IPS-15b (cell line): ENCODE results near the gene GPR15LG.
A peak's percentile ranks its signal among the peaks of the same experiment; 100 is the strongest.

Experiments used
- H3K27me3 ChIP-seq: one replicate; pipeline ENCODE4 v1.6.1; 2013; ENCODE audit warnings: low read length; ENCODE audit not compliant: control insufficient read depth, insufficient read depth
- H3K36me3 ChIP-seq: one replicate; pipeline ENCODE4 v1.6.1; 2013; ENCODE audit warnings: low read length; ENCODE audit not compliant: control insufficient read depth, insufficient read depth
- H3K4me1 ChIP-seq: one replicate; pipeline ENCODE4 v1.6.1; 2013; ENCODE audit warnings: mild to moderate bottlenecking, low read length; ENCODE audit not compliant: control insufficient read depth, insufficient read depth
- H3K4me3 ChIP-seq: one replicate; pipeline ENCODE4 v1.5.1; 2013; ENCODE audit warnings: low read depth, low read length
- H3K9ac ChIP-seq: one replicate; pipeline ENCODE4 v1.6.1; 2013; ENCODE audit warnings: low read depth, mild to moderate bottlenecking, low read length
- H3K9me3 ChIP-seq: one replicate; pipeline ENCODE4 v1.6.1; 2013; ENCODE audit warnings: mild to moderate bottlenecking, low read length; ENCODE audit not compliant: control insufficient read depth, insufficient read depth

GPR15LG gene

GRCh38 chr10:84208023-84208422 lies 34.4 kb downstream of the GPR15LG start:
- H3K9me3 ChIP-seq: no peaks in the 10 kb centered on the region
- no peaks in the 10 kb centered on the region for H3K4me1 ChIP-seq
- H3K9ac ChIP-seq: no peak overlapping the region
- H3K36me3 ChIP-seq: no peaks in the 10 kb centered on the region
- no peak overlapping the region for H3K4me3 ChIP-seq
- H3K27me3 ChIP-seq: no peaks in the 10 kb centered on the region

DNA sequence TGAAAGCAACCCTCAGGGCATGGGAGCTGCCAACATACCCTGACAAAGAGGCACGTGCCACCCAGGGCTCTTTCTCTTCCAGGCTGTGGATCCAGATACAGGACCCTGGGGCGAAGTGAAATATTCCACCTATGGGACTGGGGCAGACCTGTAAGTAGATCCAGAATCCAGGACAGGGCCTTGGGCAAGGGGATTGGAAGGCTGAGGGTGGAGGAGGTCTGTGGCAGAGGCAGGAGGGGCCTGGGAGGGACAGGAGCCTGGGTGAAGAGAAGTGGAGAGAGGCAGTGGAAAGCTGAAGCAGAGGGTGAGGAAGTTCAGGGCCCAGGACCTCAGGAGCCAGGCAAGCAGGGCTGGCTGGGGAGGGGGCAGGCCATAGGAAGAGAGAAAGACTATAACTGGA lies 38.0 kb downstream of the GPR15LG start:
- Histone ChIP-seq H3K27me3 (peaks cover 2% of the 10 kb centered on the region), H3K36me3 (no peaks in the 10 kb centered on the region), H3K9me3 (no peaks in the 10 kb centered on the region), H3K4me1 (no peaks in the 10 kb centered on the region), H3K9ac (no peak overlapping the region), H3K4me3 (no peak overlapping the region)

- Histone ChIP-seq H3K36me3 (no peaks in the 10 kb centered on the region), H3K27me3 (peaks cover 2% of the 10 kb centered on the region), H3K4me1 (no peaks in the 10 kb centered on the region), H3K9me3 (no peaks in the 10 kb centered on the region), H3K9ac (no peak overlapping the region), H3K4me3 (no peak overlapping the region)
Measured at GRCh38 chr10:84212014-84212413, 38.4 kb downstream of the GPR15LG start.

DNA sequence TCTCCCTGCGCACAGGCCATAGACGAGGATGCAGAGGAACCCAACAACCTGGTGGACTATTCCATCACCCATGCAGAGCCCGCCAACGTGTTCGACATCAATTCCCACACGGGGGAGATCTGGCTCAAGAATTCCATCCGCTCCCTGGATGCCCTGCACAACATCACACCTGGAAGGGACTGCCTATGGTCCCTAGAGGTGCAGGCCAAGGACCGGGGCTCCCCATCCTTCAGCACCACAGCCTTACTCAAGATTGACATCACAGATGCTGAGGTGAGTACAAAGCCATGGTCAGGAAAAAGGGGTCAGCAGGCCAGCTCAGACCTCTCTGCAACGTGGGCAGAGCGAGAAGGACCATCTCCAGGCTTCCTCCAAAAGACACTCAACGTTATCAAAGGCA lies 39.5 kb downstream of the GPR15LG start:
- Histone ChIP-seq H3K36me3 (no peaks in the 10 kb centered on the region), H3K9me3 (no peaks in the 10 kb centered on the region), H3K9ac (no peak overlapping the region), H3K4me3 (no peak overlapping the region), H3K27me3 (peaks cover 2% of the 10 kb centered on the region), H3K4me1 (no peaks in the 10 kb centered on the region)

DNA sequence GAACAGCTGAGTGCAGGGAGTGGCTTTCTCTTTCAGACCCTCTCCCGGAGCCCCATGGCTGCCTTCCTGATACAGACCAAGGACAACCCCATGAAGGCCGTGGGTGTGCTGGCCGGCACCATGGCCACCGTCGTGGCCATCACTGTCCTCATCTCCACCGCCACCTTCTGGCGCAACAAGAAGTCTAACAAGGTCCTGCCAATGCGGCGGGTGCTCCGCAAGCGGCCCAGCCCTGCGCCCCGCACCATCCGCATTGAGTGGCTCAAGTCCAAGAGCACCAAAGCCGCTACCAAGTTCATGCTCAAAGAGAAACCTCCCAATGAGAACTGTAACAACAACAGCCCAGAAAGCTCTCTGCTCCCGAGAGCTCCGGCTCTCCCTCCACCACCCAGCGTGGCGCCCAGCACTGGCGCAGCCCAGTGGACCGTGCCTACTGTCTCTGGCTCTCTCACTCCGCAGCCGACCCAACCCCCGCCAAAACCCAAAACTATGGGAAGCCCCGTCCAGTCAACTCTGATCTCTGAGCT lies 40.5 kb downstream of the GPR15LG start:
- Histone ChIP-seq H3K4me3 (peak overlapping the region; percentile 18), H3K9me3 (no peaks in the 10 kb centered on the region), H3K4me1 (no peaks in the 10 kb centered on the region), H3K36me3 (no peaks in the 10 kb centered on the region), H3K9ac (no peak overlapping the region), H3K27me3 (peaks cover 2% of the 10 kb centered on the region)

DNA sequence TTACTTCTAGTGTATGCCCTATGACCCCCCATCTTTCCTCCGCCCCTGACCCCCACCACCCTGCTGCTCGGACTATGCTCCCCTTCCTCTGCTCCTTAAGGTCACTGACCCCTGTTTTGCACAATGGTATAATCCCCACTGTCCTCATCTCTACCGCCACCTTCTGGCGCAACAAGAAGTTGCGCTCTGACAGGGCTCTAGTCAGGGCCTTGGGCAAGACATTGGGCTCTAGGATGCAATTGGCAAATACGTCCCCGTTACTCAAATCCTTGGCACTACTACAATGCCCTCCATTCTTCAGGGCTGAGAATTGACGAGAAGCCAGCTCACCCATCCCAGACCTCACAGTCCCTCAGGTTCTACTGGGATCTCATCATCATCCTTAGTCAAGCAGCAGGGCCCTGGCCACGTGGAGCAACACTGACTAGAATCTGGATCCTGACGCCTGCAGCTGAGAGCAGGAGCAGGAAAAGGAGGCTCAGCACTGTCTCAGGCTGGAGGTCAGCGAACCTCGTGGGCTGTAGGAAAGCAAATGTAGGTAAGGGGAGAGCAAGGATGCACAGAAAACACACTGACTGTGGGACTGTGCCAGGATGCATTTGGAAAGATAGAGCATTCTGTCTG lies 41.1 kb downstream of the GPR15LG start:
- Histone ChIP-seq H3K4me3 (peak overlapping the region; percentile 18), H3K4me1 (no peaks in the 10 kb centered on the region), H3K27me3 (peaks cover 2% of the 10 kb centered on the region), H3K36me3 (no peaks in the 10 kb centered on the region), H3K9me3 (no peaks in the 10 kb centered on the region), H3K9ac (no peak overlapping the region)

- H3K4me3 ChIP-seq: no peak overlapping the region
- no peaks in the 10 kb centered on the region for H3K9me3 ChIP-seq
- no peaks in the 10 kb centered on the region for H3K36me3 ChIP-seq
- no peak overlapping the region for H3K9ac ChIP-seq
- H3K4me1 ChIP-seq: no peaks in the 10 kb centered on the region
- peaks cover 2% of the 10 kb centered on the region for H3K27me3 ChIP-seq
Measured at GRCh38 chr10:84216834-84217233, 43.2 kb downstream of the GPR15LG start.

DNA sequence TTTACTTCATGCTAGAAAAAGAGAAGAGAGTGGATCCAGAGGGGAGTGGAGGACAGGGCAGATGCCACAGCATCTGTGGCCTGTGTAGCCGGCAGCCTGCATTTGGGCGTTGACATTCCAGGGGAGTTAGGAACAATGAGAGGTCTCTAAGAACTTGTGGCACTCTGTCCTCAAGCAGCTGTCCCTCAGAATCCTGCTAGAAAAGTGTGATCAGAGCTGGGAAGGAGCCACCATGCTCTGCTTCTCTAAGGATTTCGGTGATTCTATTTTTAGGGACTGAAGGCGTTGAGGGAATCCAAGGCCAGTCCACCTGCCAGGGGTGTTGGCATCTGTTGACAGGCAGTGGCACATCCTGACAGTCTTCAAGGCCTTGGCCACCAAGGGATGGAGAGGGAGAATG lies 44.1 kb downstream of the GPR15LG start:
- Histone ChIP-seq H3K36me3 (no peaks in the 10 kb centered on the region), H3K4me1 (no peaks in the 10 kb centered on the region), H3K9me3 (no peaks in the 10 kb centered on the region), H3K9ac (no peak overlapping the region), H3K4me3 (no peak overlapping the region), H3K27me3 (peaks cover 2% of the 10 kb centered on the region)

- Histone ChIP-seq H3K9ac (no peak overlapping the region), H3K36me3 (no peaks in the 10 kb centered on the region), H3K27me3 (no peaks in the 10 kb centered on the region), H3K9me3 (no peaks in the 10 kb centered on the region), H3K4me3 (no peak overlapping the region), H3K4me1 (no peaks in the 10 kb centered on the region)
Measured at GRCh38 chr10:84221916-84222315, 48.3 kb downstream of the GPR15LG start.

DNA sequence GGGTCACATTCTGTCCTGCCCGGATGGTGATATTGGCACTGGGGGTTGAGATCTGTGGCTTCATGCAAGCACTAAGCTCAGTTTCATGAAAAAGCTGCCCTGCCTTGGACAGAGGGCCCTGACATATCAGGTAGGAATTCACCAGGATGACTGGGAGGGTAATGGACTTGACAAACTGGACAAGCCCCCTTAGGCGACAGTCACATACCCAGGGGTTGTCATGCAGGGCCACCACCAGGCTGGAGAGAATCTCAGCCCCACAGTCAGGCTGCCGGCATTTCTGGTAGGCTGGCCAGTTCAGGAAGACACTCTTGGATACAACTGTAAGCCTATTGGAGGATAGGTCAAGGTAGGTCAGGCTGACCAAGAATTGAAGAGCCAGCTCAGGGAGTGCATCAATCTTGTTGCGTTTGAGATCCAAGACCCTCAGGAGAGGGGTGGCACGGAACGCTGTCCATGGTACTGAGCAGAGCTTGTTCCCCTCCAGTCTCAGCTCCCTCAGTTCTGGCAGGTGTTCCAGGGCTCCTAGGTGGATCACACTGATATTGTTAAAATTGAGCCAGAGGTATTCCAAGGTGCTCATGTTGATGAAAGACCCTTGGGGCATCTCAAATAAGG lies 50.9 kb downstream of the GPR15LG start:
- H3K4me3 ChIP-seq: no peak overlapping the region
- H3K27me3 ChIP-seq: no peaks in the 10 kb centered on the region
- no peak overlapping the region for H3K9ac ChIP-seq
- no peaks in the 10 kb centered on the region for H3K9me3 ChIP-seq
- no peaks in the 10 kb centered on the region for H3K36me3 ChIP-seq
- no peaks in the 10 kb centered on the region for H3K4me1 ChIP-seq

DNA sequence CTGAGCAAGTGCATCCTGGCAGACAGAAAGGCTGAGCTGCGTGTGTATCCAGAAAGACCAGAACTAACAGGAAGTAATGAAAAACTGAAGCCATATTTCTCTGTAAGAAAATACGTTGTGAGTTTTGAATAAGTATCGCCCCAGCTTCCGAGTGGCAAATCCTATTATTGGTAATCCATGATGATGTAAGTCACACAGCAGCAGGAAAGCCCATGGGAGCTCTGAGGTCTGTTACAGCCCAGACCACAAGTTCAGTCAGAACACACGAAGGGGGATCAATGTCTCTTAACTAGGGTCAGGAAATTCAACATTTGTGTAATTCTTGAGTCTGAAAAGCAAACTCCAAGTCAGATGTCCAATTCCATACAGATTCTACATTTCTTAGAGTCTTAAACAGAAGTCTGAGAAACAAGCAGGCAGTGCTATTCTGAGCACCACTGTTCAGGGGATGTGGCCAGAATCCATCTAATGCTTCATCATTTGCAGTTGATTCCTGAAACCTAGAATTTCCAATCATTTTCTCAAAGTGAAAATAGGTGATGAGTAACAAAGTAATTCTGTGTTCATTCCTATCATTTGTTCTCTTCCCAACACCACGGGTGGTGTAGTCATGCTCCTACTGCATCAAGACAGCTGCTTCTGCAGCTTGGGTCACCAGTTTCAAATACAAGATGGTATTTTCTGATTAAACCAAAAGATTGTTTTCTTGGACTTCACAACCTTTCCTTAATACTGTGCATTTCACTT lies 52.0 kb downstream of the GPR15LG start, which contains the start of gene LRIT2:
TSS of gene LRIT2 (minus strand) at position 118 of the 747 bp plus-strand sequence. CDS start at position 94, 24 bp downstream.
- Histone ChIP-seq H3K4me1 (no peaks in the 10 kb centered on the region), H3K4me3 (no peak within 1 kb of the TSS), H3K9ac (no peak within 1 kb of the TSS), H3K9me3 (no peaks in the 10 kb centered on the region), H3K27me3 (no peaks in the 10 kb centered on the region), H3K36me3 (no peaks in the 10 kb centered on the region)

DNA sequence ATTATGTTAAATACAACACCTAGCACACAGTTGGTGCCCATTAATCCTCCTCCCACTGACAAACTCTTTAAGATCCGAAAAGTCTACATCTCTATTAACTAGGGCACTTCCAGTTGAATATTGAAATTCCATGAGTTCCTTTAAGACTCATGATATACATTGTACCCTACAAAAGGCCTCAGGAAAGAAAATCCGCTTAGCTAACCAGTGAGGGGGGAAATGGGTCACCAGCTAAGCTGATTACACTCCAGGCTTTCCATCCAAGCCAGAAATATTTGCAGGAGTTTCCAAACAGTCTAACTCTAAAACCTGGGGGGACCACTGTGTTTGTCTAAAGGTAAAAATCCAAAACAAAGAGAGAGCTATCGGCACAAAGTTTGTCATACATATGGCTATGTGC lies 53.0 kb downstream of the GPR15LG start:
- H3K9ac ChIP-seq: no peak overlapping the region
- H3K4me3 ChIP-seq: no peak overlapping the region
- H3K27me3 ChIP-seq: no peaks in the 10 kb centered on the region
- H3K36me3 ChIP-seq: no peaks in the 10 kb centered on the region
- H3K9me3 ChIP-seq: no peaks in the 10 kb centered on the region
- H3K4me1 ChIP-seq: no peaks in the 10 kb centered on the region
